Fibroblast of mammary gland (primary cell): Measurements from ENCODE around the gene FERMT1.

Experiments
- DNase-seq: peaks from one replicate; pipeline ENCODE4 v3.0.0-alpha.2; 2010; ENCODE audit warnings: low read depth
- H3K4me3 ChIP-seq: 2 replicates; pipeline ENCODE4 v1.5.1; 2011; ENCODE audit warnings: low read depth, mild to moderate bottlenecking, low read length, moderate library complexity; ENCODE audit not compliant: control insufficient read depth
- TF ChIP-seq, protein P1 (sequence below): conservative IDR thresholded peaks from 2 replicates; pipeline ENCODE4 v1.5.1; 2011; ENCODE audit warnings: low read depth, low read length, inconsistent platforms; ENCODE audit not compliant: control insufficient read depth, insufficient read depth

The FERMT1 gene

DNA sequence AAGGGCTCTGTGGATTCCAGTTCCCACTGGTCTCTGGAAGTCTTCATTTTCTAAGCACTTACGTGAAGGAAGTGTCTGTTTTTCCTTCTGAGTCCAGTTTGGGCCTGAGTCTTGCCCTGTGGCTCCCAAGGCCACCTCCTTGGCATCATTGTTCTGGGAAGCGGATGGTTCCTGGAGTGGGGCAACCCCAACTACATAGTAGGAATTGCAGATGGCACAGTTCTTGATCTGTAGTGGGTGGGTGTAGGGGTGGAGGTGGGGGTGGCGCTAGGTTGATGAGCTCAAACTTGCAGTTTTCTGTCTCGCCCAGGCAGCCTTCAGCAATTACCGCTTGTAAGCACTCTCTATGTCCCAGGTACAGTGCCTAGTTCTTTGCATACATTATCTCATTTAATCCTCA, 7.2 kb upstream of the FERMT1 start:
- DNase-seq = no peak
- TF ChIP-seq, protein P1, sequence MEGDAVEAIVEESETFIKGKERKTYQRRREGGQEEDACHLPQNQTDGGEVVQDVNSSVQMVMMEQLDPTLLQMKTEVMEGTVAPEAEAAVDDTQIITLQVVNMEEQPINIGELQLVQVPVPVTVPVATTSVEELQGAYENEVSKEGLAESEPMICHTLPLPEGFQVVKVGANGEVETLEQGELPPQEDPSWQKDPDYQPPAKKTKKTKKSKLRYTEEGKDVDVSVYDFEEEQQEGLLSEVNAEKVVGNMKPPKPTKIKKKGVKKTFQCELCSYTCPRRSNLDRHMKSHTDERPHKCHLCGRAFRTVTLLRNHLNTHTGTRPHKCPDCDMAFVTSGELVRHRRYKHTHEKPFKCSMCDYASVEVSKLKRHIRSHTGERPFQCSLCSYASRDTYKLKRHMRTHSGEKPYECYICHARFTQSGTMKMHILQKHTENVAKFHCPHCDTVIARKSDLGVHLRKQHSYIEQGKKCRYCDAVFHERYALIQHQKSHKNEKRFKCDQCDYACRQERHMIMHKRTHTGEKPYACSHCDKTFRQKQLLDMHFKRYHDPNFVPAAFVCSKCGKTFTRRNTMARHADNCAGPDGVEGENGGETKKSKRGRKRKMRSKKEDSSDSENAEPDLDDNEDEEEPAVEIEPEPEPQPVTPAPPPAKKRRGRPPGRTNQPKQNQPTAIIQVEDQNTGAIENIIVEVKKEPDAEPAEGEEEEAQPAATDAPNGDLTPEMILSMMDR = no peak
- no peak overlapping the region for H3K4me3 ChIP-seq

DNA sequence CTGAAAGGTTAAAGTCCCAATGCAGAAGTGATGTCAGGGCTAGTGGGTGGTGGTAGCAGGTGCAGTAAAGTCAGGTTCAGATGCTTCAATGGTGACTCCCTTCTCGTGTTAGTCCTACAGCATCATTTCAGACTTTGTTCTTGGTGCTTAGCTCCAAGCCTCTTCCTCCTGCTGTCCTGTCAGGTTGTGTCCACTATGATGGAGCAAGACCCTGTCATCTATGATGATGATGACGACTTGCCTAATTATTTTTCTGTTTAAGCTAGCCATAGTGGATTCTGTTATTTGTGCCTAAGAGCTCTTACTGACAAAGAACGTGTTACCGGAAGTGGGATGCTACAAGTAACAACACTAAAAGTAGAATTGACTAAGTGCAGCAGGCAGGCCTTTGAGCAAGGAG, 5.0 kb upstream of the FERMT1 start:
- TF ChIP-seq, protein P1 = no peak

DNA sequence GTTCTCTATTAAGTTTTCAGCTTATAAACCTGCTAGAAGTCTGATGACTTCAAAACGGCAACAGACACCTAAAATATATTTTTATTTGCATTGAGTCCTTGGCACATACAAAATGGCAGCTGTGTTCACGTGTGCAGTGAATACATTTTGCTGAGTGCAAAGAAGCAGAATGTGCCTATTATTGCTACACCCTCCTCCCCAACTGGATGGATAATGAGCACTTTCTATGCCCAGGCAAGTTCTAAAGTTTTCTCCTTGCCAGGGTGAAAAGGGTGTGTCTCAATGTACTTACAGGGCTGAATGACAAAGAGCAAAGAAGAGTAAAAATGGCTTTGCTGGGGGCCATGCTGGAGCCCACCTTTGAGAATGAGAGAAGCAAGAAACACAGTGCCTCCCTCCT, 4.0 kb upstream of the FERMT1 start:
- H3K4me3 ChIP-seq = no peak overlapping the region
- TF ChIP-seq, protein P1 = no peak
- DNase-seq = no peak

More for the DNA sequence above, 5.0 kb upstream of the FERMT1 start:
- H3K4me3 ChIP-seq = no peak overlapping the region
- no peak for DNase-seq

DNA sequence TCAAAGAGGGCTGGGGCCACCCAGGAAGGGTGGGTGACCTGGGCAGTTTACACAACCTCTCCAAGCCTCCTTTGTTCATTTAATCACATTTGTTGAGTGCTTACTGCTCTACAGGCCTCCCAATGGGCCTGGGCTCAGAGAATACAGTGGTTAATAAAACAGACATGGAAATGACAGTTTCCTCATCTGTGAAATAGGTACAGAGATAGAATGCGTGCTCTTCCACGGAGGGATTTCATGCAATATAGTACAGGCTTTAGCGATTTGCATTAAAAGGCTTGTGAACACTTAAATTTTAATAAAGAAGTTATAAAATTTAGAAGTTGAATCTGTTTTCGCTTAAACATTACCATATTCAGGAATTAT, 802 bp upstream of the FERMT1 start:
- no peak overlapping the region for H3K4me3 ChIP-seq
- DNase-seq = no peak
- TF ChIP-seq, protein P1 = no peak

DNA sequence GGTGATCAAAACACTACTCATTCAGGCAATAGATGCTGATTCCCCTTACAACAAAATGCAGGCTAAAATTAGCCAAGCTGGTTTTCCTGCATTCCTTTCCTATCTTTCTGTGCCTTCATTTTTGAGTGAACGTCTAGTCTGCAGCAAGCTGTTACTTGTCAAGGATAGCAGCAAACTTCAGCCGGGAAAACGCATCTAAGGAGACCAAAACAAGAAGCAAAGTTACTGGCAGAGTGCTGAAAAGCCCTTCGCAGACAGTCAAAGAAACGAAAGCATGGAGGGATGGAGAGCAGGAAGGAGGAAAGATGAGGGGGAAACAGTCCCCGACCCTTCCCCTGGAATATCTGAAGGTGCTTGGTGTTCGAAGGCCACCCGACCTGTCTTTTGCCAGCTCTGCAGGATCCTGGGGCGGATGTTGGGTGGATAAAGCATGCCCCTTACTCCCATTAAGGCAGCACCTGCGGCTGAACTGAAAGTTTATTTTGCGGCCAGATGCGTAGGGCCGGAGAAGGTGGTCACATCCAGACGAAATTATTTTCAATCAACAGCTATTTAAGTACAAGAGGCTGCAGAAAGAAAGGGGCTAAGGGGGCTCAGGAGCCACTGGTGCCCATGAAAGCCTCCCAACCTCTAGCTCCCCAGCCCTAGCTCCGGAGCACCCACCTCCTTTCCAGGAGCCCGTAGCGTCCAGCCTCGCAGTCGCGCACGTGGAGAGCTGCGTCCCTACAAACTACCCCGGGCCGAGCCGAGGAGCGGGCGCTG, 538 bp downstream of the FERMT1 start:
- peak; percentile 18 for DNase-seq
- TF ChIP-seq, protein P1 = no peak
- peak overlapping the region; percentile 55 for H3K4me3 ChIP-seq

DNA sequence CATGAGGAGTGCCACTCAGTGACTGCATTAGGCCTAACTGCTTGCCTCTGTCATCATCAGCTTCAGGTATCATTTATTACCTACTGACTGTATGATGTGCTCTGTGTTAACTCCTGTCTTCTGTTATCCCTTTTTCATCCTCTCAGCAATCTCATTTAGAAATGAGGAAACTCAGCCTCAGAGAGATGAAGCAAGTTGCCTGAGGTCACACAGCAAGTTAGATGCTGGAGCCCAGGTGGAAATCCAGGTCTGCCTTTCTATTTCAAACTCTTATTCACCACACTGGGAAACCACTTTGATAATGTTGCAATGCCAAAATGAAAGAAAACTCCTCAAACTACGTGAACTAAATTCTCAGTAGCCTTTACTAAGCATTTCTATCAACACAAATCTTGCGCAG, 1.3 kb downstream of the FERMT1 start:
- no peak for DNase-seq
- TF ChIP-seq, protein P1 = no peak
- H3K4me3 ChIP-seq = no peak overlapping the region
